ENCODE results near the gene TMEM271.

Gene TMEM271

GRCh38 chr4:532588-533317, 43.3 kb downstream of the TMEM271 start:
- DNase-seq = no peak

DNA sequence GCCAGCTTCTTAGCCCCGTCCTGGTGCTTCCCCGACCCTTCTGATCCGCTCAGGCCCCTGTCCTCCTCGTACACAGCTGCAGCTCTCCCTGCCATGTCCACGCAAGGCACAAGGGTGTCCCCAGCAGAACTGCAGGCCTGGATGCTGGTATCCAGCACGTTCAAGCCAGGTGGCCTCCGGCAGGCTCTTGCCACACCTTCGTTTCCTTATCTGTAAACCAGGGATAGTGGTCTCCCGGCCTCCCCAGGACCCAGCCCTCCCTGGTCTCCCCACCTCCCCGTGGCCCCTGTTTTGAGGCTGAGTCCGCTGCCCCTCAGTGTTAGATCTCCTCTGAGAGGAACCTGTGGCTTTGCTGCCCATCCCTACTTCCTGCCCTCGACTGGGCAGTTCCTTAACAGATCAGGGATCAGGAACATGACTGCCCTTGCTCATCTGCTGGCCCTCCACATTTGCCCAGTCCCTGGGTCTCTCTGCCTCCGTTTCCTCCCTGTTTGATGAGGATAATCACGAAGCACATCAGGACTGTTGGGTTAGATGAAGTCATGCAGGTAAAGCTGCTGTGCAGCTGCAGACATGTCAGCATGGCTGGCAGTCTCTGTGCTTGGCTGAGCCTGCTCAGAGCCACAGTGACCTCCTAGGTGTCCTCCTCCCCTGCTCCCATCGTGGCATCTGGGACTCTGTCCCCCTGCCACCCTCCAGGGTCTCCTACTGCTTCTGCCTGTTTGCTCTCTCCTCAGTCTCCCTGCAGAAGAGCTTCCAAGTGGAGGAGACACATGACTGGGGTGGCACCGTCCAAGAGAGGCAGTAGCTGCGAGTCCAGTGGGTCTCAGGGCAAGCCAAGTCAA, 44.2 kb downstream of the TMEM271 start:
- no peak for DNase-seq

GRCh38 chr4:531076-531475, 45.0 kb downstream of the TMEM271 start:
- no peak for DNase-seq

- no peak for DNase-seq
Observed at GRCh38 chr4:530017-530781, 45.9 kb downstream of the TMEM271 start.

DNA sequence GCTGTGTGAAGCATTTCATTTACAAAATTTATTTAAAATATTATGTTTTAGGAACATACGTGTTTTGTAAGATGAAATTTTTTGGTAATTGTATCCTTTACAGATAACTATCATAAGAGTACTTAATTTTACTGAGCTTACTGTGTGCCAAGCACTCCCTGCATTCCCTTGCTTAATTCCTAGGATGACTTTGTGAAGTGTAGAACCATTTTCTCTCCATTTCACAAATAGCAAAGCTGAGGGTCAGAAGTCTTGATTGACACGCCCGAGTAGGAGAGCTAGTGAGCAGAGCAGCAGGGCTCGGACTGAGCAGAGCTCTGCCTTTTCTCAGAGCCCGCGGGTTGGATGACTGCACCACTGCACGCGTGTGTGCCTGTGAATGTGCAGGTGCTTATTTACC, 46.5 kb downstream of the TMEM271 start:
- no peak for DNase-seq

GRCh38 chr4:528835-529234, 47.3 kb downstream of the TMEM271 start:
- no peak for DNase-seq

DNA sequence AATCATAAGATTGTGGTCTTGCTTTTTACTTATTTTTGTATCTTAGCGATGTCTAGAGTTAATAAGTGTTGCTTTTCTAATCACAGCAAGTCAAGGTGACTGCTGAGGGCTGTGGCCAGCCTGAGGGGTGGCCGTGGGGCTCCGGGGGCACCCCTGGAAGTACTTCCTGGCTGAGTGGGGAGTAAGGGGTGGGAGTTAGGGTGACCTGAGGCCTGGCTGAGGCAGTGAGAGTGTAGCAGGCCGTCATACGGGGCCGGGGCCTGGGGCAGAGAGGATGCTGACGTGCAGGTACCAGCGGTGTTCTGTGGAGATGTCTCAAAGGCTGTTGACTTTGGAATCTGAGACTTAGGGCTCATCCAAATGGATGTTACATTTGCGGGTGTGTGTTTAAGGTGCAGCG, 47.8 kb downstream of the TMEM271 start:
- DNase-seq = no peak

GRCh38 chr4:526971-527460, 49.1 kb downstream of the TMEM271 start:
- DNase-seq = no peak

DNA sequence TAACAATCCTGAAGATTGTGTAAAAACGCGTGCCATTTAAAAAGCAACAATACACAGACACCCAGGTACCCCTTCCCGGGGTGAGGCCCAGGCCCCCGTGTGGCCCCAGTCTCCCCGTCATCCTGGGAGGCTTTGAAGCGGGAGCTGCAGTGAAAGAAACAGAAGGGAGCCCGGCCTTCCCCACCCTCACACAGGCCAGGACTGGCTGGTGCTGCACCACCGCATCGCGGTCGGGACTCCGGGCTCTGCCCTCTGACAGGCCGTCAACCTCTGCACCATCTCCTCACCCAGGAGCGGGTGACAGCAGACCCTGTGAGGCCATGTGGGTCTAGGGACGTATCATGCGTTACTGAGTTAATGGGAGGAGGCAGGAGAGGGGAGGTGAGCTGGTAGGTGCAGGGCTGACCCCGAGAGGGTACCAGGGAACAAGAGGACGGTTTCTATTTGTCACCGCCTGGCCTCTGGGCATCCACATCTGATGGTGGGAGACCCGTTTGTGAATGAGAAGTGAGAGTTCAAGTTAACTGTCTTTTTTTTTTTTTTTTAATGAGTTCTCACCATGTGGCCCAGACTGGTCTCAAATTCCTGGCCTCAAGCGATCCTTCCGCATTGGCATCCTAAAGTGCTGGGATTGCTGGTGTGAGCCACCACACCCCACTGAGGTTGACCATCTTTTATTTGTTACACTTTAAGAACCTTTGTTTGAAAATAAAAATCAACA, 49.7 kb downstream of the TMEM271 start:
- no peak for DNase-seq

DNA sequence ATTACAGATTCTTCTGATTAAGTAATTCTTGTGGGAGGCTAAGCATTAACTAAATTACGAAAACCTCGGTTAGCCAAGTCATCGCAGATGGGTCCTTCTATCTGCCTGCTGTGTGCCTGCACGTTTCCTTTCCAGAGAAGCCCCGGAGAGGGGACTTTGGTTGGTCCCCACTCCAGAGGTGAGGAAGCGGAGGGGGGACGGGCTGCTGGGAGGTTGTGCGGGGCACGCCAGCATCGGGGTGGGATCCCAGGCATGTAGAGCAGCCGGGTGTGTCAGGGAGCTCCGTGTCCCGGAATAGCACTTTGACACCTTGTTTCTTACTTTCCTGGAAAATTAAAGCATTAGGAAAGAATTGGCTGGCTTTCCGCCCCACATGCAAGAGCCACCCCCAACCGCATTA, 50.4 kb downstream of the TMEM271 start:
- DNase-seq = no peak

DNA sequence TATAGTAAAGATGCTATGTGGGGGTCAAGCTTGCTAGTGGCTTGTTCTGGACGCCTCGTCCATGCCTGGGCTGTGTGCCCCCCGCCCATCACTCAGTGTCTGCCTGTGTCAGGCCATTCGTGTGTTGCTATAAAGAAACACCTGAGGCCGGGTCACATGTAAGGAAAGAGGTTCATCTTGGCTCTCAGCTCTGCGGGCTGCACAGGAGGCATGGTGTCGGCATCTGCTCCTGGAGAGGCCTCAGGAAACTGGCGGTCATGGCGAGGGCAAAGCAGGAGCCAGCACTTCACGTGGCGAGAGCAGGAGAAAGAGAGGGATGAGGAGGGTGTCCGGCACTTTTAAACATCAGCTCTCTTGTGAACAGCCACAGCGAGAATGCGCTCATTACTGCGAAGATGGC, 51.9 kb downstream of the TMEM271 start:
- no peak for DNase-seq

Data from activated gamma-delta T cell treated with Interleukin-2 at 50 U/mL for 16 hours (primary cell).